Stimulated activated CD4-positive, alpha-beta T cell treated with anti-CD3 and anti-CD28 coated beads, TNF-alpha, amount 100 ng/mL, for 1 hour (primary cell): ENCODE results near the gene ARID3A.

Source experiments
- DNase-seq, 3 donors: peaks; one replicate each; pipeline ENCODE4 v3.0.0-alpha.2; 2020; ENCODE audit warnings: low read depth in 3 of 3, low spot score in 1 of 3

ARID3A gene

DNA sequence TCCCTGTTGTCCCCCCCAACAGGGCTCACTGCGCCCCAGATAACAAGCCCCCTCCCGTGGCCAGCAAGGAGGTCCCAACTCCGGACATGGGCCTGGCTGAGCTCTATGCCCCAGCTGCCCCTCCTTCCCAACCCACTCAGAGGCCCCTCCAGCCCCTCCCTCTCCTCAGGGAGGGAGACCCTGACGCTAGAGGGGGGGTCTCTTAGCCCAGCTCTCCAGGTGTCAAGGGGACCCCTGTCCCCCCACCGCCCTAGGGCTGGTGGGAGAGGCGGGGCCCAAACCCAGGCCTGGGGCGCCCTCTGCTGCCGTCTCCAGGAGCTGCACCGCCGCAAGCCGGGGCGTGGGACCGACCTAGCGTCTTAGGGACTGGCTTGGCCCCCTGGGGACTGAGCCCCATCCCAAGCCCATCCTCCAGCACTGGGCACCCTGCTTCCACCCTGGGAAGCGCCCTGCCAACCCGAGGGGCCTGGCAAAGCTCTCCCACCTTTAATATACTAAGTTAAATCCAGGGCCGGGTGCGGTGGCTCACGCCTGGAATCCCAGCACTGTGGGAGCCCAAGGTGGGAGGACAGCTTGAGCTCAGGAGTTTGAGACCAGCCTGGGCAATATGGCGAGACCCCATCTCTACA lies 75.8 kb downstream of the ARID3A start:
- peak; percentile 16 to 74 (median 54) for DNase-seq

DNA sequence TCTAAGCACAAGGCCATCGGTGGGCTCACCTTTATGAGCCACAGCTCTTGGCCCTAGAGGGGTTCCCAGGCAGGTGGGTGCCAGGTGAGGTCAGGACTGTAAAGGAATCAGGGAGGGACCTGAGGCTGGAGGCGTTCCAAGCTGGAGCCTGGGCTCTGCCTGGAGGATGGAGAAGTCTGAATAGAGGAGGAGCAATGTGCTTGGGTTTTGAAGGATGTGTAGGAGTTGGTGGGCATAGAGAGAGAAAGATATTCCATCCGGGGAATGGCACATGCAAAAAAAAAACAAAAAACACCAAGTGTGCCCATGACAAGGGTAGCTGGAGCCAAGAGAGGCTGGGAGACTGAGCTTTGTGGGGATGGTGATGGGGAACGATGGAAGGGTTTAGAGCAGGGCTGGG lies 76.8 kb downstream of the ARID3A start:
- no peak for DNase-seq

DNA sequence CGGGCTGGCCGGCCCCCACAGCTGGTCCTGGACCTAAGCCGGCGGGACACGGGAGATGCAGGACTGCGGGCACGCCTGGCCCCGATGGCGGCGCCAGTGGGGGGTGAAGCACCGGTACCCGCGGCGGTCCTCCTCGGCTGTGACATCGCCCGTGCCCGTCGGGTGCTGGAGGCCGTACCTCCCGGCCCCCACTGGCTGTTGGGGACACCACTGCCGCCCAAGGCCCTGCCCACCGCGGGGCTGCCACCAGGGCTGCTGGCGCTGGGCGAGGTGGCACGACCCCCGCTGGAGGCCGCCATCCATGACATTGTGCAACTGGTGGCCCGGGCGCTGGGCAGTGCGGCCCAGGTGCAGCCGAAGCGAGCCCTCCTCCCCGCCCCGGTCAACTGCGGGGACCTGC lies 77.4 kb downstream of the ARID3A start:
- no peak for DNase-seq

DNA sequence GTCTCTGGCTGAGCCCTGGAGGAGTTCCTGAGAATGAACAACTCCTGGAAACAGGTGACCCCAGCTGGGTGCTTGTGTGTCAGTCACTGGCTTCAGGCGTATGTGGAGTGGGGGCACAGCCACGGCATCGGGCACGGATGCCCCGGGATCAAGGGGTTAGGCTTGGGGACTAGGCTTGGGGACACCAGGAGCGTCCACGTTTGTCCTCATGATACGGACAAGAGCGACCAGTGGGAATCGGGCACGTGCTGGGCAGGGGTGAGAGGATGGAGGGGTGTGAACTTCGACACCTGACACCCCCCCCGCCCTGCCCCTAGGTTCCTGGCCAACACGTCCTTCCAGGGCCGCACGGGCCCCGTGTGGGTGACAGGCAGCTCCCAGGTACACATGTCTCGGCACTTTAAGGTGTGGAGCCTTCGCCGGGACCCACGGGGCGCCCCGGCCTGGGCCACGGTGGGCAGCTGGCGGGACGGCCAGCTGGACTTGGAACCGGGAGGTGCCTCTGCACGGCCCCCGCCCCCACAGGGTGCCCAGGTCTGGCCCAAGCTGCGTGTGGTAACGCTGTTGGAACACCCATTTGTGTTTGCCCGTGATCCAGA lies 78.5 kb downstream of the ARID3A start:
- DNase-seq = no peak

DNA sequence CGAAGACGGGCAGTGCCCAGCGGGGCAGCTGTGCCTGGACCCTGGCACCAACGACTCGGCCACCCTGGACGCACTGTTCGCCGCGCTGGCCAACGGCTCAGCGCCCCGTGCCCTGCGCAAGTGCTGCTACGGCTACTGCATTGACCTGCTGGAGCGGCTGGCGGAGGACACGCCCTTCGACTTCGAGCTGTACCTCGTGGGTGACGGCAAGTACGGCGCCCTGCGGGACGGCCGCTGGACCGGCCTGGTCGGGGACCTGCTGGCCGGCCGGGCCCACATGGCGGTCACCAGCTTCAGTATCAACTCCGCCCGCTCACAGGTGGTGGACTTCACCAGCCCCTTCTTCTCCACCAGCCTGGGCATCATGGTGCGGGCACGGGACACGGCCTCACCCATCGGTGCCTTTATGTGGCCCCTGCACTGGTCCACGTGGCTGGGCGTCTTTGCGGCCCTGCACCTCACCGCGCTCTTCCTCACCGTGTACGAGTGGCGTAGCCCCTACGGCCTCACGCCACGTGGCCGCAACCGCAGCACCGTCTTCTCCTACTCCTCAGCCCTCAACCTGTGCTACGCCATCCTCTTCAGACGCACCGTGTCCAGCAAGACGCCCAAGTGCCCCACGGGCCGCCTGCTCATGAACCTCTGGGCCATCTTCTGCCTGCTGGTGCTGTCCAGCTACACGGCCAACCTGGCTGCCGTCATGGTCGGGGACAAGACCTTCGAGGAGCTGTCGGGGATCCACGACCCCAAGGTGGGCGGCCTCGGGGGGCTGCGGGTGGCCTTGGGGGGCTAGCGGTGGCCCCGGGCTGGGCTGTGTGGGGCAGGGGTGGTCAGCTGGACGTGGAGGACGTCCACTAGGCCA lies 79.2 kb downstream of the ARID3A start:
- no peak for DNase-seq

DNA sequence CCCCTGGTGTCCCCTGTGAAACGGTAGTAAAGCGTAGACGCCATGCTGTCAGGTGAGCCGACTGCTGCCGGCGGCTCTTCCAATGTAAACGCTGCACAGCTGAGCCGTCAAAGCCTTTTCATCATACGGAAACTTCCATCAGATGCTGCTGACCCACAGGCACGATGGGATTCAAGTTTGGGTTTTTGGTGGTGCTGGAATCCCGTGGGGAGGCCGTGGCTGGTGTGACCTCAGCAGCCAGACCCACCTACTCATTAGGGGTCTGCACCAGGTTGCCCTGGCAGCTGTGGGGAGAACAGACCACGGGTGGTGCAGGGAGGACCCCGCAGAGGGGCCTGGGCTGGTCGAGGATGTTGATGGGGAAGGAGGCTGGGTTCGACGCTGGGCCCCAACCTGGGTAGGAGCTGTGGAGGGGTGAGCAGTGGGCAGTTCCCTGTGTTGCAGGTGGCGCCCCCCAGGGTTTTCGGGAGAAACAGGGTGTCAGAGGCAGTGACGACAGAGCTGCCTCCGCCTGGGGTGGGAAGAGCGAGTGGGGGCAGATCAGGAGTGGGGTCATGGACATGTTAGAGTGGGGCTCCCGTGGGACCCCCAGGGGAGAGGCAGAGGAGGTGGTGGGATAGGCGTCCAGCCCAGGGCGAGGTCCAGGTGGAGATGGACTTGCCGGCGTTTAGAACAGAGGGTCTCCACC lies 81.0 kb downstream of the ARID3A start:
- no peak for DNase-seq

DNA sequence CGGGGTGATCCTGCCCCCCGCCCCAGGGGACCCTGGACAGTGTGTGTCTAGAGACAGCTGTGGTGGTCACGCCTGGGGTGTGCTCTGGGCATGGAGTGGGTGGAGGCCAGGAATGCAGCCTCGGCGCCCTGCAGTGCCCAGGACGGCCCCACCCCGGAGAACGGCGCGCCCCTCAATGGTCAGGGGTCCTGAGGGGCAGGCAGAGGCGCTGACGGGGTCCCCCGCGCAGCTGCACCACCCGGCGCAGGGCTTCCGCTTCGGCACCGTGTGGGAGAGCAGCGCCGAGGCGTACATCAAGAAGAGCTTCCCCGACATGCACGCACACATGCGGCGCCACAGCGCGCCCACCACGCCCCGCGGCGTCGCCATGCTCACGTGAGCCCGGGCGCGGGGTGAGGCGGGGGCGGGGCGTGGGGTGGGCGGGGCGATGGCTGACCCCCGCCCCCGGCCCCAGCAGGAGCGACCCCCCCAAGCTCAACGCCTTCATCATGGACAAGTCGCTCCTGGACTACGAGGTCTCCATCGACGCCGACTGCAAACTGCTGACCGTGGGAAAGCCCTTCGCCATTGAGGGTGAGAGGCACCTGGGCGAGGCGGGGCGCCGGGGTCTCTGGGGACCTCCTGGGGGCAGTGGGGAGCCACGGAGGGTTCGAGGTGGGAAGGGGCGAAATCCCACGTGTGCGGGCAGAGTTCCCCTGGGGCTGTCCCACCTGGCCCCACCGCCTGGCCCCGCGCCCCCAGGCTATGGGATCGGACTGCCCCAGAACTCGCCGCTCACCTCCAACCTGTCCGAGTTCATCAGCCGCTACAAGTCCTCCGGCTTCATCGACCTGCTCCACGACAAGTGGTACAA lies 81.8 kb downstream of the ARID3A start:
- DNase-seq = no peak

DNA sequence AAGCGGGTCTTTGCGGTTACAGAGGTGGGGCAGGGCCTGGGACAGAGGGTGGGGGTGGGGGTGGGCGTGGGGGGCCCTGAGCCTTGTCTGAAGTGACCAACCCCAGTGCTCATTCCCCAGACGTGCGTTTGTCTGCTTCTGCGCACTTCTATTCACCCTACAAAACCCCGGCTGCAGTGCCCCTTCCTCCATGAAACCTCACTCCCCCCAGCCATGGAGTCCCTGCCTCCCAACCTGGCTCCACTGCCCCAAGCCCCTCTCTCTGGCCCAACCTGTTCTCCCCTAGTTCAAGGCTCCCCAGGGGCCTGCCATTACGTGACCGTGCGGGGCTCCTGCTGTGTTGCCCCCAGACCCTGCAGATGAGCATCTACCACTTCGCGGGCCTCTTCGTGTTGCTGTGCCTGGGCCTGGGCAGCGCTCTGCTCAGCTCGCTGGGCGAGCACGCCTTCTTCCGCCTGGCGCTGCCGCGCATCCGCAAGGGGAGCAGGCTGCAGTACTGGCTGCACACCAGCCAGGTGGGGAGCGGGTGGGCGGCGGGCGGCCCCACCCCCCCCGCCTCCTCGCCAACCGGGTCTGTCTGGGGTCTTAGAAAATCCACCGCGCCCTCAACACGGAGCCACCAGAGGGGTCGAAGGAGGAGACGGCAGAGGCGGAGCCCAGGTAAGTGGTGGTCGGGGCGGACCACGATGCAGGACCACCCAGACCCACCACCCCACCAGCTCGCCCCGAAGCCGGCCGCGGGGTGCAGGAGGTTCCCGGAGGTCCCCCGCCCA lies 82.6 kb downstream of the ARID3A start:
- no peak for DNase-seq

DNA sequence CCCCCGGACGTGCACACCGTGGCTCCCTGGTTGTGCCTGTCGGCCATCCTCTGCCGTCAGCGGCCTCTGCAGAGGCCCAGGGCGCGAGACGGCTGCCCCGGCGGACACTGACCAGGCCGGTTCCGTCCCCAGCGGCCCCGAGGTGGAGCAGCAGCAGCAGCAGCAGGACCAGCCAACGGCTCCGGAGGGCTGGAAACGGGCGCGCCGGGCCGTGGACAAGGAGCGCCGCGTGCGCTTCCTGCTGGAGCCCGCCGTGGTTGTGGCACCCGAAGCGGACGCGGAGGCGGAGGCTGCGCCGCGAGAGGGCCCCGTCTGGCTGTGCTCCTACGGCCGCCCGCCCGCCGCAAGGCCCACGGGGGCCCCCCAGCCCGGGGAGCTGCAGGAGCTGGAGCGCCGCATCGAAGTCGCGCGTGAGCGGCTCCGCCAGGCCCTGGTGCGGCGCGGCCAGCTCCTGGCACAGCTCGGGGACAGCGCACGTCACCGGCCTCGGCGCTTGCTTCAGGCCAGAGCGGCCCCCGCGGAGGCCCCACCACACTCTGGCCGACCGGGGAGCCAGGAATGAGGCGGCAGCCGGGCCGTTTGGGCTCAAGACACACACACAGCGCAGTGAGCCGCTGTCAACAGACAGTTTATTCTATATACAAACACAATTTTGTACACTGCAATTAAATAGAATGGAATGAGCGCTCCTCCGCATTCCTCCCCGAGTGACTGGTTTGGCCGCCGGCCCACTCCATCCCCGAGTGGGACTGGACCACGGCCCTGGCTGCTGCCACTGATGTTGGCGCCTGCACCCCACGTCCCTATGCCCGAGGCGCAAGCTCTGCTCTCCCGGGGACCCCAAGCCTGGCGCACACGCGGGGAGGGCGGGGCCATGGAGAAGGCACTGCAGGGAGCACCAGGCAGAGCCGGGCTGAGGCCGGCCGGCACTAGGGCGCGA lies 83.5 kb downstream of the ARID3A start:
- no peak for DNase-seq

DNA sequence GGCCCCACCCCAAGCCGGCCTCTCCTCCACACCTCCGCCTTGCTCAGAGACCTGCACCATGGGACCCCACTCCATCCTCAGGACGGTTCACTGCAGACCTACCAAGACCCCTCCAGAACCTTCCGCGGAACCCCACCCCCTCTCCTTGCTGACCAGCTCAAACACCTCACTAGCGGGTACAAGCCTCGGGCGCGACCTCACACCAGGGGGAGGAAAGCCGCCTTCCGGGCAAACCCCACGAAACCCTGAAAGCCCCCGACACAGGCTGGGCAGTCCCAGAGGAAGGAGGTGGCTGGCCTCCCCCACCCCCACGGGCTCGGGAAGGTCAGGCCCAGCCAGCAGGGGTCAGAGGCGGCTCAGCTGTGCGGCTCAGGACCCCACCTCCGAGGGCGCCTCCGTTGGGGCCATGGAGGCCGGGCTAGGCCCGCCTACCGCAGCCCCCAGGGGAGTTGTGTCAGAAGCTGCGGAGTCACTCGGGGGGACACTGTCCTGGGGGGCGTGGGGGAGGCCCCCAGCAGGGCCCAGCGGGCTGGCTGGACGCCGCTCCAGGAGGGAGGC lies 84.2 kb downstream of the ARID3A start:
- no peak for DNase-seq

DNA sequence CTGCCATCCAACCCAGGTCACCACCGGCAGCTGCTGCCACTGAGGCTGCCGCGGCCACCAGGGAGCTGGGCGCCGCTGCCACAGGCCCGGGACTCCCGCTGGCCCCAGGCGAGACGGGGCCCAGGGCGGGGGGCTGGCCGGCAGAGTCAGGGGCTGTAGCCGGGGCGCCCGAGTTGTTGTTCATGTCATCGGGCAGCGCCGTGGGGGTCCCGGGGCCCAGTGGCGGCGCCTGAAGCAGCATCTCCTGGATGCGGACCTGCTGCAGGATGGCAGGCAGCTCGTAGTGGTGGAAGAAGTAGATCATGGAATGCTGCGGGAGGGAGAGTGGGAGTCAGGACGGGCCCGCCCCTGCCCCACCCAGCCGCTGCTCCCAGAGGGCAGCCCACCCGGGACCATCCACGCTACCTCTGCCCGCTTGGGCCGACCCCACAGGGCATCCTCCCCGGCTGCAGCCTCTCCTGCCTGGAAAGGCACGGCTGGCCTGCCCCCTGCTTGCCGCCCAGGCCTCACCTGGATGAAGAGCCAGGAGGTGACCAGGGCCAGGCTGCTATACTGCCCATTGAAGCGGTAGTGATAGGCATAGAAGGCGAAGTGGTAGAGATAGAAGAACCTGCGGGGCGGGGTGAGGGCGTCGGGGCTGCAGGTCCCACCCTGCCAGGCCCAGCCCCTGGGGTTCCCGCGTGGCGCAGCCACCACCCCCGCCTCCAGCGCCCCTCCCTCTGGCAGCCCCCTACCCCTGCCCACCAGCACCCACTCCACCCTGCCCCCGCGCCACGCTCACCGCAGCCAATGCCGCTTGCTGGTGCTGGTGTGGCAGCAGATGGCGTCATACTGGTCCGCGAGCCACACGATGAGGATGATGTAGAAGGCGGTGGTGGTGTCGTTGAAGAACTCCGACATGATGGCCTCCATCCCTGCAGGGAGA lies 85.0 kb downstream of the ARID3A start:
- DNase-seq = no peak

DNA sequence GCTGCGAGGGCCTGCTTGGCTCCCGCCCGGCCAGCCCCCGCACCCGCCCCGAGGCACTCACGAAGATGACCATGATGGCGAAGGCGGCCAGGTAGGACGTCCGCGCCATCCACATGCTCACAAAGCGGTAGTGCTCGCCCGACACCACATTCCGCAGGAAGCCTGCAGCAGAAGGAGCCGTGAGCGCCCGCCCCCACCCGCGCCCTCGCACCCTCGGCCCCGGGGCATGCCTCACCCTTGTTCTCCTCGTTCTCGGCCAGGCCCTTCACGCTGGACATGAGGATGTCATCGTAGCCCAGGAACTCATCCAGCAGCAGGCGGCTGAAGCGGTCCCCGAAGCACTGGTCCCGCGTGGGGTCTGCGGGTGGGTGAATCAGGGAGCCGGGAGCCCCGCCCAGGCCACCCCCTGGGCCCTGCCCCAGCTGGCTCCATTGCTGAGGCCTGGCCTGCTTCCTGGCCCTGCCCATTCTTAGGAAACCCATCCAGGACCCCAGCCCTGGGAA lies 86.0 kb downstream of the ARID3A start:
- DNase-seq = no peak

DNA sequence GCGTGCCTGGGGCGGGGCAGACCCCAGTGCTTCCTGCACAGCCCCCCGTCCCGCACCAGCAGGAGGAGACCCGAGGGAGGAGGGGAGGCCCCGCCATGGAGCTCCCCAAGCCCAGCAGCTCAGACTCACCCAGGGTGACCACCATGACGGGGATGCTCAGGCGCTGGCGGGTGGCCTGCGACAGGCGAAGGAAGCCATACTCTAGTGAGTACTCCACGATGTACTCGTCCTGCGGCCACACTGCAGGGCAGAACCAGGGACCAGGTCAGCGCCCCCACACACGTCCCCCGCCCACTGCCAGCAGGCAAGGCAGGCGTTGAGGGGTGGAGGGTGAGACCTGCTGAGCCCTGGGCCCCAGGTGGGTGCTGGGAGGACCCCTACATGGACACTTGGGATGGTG lies 86.5 kb downstream of the ARID3A start:
- no peak for DNase-seq

DNA sequence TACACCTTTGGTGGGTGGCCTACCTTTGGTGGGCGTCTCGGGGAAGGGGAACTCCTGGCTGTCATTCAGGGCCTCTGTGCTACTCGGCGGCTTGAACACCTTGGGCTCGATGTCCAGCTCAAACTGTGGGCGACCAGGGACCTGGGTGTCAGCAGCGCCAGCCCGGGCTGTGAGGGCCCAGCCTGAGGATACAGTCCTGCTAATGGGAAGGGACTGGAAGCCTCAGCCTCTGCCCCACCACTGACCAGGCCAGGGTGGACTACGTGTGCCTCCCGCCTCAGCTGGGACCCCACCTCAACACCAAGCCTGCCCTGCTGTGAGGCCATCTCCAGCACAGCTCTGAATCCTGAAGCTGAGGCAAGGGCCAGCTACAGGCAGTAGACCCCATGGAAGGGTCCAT lies 87.4 kb downstream of the ARID3A start:
- DNase-seq = no peak

DNA sequence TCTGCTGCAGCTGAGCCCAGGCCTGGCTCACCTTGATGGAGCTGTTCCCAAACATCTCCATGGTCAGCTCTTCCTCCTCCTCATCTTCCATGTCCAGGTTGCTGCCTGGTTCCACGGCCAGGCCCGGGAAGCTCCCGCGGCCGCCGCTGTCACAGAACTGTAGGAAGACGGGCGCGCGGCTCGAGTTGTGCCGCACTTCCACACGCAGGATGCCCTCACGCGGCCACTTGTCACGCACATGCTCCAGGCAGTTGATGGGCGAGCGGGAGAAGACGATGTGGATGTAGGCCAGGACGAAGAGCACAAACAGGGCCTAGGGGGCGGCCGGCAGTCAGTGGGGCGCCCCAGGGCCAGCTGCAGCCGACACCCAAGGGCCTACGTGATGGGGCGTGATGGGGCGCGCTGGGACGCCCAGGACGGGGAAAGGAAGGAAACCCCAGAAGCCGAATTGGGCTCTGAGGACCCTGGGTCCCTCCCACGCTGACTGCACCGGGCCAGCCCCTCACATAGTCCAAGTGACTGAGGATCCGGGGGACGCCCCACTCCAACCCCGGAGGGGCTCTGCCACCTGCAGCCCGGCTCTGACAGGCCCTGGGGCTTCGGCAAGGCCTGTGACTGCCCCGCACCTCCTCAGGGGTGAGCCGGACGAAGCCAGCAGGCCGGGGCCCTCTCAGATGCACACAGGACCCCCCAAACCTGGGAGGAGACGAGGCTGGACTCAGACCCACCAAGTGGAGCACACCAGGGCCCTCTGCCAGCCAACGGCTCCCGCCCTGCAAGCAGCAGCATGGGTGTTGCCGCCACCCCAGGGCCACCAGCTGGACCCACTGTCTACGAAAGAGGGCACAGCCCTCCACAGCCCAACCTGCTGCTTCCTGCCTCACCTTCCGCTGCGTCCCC lies 88.6 kb downstream of the ARID3A start:
- no peak for DNase-seq

DNA sequence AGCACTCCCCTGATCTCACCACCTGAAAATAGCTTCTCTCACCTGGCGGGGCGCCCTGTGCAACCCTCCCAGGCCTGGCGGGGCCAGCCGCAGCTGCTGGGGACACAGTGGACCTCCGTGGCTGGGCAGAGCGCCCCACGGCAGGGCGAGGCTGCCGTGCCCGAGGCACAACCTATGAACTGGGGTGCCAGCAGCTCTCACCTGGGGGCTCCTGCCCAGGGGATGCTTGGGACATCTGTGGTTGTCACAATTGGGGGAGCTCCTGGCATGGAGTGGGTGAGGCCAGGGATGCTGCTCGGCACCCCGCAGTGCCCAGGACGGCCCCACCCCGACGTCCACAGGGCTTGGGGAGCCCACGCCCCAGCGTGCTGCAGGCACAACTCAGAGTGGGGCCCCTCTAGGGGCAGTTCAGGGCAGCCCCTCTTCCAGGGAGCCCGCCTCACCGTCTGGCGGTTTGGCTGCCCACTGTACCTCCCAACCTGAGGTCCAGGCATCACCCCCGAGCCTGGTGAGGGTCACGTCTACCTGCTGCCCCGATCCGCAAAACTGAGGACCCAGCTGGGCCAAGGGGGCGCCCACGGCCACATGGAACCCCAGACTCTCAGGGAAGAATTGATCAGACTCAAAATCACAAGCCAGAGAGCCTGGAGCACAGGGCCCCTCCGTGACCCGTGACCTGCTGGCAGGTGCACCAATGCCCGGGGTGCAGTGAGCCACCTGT lies 89.4 kb downstream of the ARID3A start:
- no peak for DNase-seq
